ENCODE results near the gene PDE10A.

Gene PDE10A

DNA sequence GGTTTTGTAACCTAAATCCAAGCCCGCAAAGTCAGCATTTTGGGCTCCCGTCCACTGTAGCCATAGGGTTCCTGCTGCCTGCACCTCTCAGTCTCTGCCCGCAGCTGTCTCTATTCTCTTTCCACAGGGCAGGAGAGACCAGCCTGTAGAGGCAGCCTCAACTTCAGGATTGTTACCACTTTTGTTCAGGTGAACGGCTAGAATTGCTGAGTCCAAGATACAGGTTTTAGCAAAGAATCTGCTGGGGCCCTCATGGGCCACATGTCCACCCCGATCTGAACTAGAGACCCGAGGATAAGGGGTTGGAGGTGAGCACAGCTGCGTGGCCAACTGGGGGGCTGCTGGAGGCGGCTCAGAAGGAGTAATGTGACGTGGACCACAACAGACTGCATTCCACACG, 215.9 kb downstream of the PDE10A start (continued):
- TF ChIP-seq, protein P1, sequence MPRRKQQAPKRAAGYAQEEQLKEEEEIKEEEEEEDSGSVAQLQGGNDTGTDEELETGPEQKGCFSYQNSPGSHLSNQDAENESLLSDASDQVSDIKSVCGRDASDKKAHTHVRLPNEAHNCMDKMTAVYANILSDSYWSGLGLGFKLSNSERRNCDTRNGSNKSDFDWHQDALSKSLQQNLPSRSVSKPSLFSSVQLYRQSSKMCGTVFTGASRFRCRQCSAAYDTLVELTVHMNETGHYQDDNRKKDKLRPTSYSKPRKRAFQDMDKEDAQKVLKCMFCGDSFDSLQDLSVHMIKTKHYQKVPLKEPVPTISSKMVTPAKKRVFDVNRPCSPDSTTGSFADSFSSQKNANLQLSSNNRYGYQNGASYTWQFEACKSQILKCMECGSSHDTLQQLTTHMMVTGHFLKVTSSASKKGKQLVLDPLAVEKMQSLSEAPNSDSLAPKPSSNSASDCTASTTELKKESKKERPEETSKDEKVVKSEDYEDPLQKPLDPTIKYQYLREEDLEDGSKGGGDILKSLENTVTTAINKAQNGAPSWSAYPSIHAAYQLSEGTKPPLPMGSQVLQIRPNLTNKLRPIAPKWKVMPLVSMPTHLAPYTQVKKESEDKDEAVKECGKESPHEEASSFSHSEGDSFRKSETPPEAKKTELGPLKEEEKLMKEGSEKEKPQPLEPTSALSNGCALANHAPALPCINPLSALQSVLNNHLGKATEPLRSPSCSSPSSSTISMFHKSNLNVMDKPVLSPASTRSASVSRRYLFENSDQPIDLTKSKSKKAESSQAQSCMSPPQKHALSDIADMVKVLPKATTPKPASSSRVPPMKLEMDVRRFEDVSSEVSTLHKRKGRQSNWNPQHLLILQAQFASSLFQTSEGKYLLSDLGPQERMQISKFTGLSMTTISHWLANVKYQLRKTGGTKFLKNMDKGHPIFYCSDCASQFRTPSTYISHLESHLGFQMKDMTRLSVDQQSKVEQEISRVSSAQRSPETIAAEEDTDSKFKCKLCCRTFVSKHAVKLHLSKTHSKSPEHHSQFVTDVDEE (CRISPR knock-in tag; IDR thresholded peaks at IDR 0.05) = no peak
- no peak for TF ChIP-seq ISL1 (CRISPR knock-in tag; IDR thresholded peaks at IDR 0.05)
- TF ChIP-seq ARNTL (CRISPR knock-in tag; IDR thresholded peaks at IDR 0.05; ENCODE audit: borderline replicate concordance, low read depth) = no peak
- no peak for TF ChIP-seq PPARA (CRISPR knock-in tag; IDR thresholded peaks at IDR 0.05; ENCODE audit: borderline replicate concordance)
- no peak for TF ChIP-seq ZNF565 (CRISPR knock-in tag; conservative IDR thresholded peaks at IDR 0.05; ENCODE audit: low read depth)
- TF ChIP-seq ESRRG (CRISPR knock-in tag; IDR thresholded peaks at IDR 0.05) = no peak
- TF ChIP-seq TOX (CRISPR knock-in tag; IDR thresholded peaks at IDR 0.05; ENCODE audit: borderline replicate concordance) = no peak
- TF ChIP-seq RARB (CRISPR knock-in tag; IDR thresholded peaks at IDR 0.05) = no peak
- TF ChIP-seq, protein P2, sequence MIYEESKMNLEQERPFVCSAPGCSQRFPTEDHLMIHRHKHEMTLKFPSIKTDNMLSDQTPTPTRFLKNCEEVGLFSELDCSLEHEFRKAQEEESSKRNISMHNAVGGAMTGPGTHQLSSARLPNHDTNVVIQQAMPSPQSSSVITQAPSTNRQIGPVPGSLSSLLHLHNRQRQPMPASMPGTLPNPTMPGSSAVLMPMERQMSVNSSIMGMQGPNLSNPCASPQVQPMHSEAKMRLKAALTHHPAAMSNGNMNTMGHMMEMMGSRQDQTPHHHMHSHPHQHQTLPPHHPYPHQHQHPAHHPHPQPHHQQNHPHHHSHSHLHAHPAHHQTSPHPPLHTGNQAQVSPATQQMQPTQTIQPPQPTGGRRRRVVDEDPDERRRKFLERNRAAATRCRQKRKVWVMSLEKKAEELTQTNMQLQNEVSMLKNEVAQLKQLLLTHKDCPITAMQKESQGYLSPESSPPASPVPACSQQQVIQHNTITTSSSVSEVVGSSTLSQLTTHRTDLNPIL (CRISPR knock-in tag; IDR thresholded peaks at IDR 0.05; ENCODE audit: low read depth) = no peak

DNA sequence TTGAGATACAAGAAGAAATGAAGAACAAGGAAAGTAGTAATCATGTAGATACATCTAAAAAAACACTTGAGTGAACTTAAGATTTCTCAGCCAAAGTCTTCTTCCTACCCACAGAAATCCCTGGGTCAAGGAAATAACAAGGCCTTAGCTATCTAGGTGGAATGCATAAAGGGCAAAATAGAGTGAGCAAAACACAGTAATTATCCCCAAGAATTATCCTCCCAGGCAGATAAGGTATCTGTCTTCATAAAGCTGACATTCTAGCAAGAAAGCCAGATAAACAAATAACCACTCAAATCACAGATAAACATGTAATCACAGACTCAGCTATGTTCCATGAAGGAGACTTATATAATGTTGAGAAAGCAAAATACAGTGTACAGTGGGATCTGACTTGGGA, 216.7 kb downstream of the PDE10A start:
- TF ChIP-seq, protein P2 (CRISPR knock-in tag; IDR thresholded peaks at IDR 0.05; ENCODE audit: low read depth) = no peak
- TF ChIP-seq ZNF8 (CRISPR knock-in tag; IDR thresholded peaks at IDR 0.05) = no peak
- TF ChIP-seq OSR1 (CRISPR knock-in tag; IDR thresholded peaks at IDR 0.05) = no peak
- TF ChIP-seq, protein P1 (CRISPR knock-in tag; IDR thresholded peaks at IDR 0.05) = no peak
- TF ChIP-seq TCF4 (CRISPR knock-in tag; IDR thresholded peaks at IDR 0.05; ENCODE audit: borderline replicate concordance) = no peak
- no peak for TF ChIP-seq GLIS3 (CRISPR knock-in tag; IDR thresholded peaks at IDR 0.05)
- TF ChIP-seq ZFP30 (CRISPR knock-in tag; IDR thresholded peaks at IDR 0.05) = no peak
- TF ChIP-seq ZNF565 (CRISPR knock-in tag; conservative IDR thresholded peaks at IDR 0.05; ENCODE audit: low read depth) = no peak
- no peak for TF ChIP-seq SNAI2 (CRISPR knock-in tag; IDR thresholded peaks at IDR 0.05)
- TF ChIP-seq RARB (CRISPR knock-in tag; IDR thresholded peaks at IDR 0.05) = no peak
- no peak for TF ChIP-seq ARNTL (CRISPR knock-in tag; IDR thresholded peaks at IDR 0.05; ENCODE audit: borderline replicate concordance, low read depth)
- TF ChIP-seq ISL1 (CRISPR knock-in tag; IDR thresholded peaks at IDR 0.05) = no peak
- TF ChIP-seq, protein P3, sequence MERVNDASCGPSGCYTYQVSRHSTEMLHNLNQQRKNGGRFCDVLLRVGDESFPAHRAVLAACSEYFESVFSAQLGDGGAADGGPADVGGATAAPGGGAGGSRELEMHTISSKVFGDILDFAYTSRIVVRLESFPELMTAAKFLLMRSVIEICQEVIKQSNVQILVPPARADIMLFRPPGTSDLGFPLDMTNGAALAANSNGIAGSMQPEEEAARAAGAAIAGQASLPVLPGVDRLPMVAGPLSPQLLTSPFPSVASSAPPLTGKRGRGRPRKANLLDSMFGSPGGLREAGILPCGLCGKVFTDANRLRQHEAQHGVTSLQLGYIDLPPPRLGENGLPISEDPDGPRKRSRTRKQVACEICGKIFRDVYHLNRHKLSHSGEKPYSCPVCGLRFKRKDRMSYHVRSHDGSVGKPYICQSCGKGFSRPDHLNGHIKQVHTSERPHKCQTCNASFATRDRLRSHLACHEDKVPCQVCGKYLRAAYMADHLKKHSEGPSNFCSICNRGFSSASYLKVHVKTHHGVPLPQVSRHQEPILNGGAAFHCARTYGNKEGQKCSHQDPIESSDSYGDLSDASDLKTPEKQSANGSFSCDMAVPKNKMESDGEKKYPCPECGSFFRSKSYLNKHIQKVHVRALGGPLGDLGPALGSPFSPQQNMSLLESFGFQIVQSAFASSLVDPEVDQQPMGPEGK (CRISPR knock-in tag; IDR thresholded peaks at IDR 0.05; ENCODE audit: borderline replicate concordance) = no peak
- ATAC-seq = no peak

DNA sequence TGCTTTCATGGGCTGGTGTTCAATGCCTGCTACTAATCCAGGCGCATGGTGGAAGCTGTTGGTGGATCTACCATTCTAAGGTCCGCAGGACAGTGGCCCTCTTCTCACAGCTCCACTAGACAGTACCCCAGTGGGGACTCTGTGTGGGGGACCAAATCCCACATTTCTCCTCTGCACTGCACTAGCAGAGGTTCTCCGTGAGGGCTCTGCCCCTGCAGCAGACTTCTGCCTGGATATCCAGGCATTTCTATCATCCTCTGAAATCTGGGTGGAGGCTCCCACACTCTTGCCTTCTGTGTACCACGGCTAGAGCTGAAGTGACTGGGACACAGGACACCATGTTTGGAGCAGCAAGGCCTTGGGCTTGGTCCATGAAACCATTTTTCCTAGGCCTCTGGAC, 219.6 kb downstream of the PDE10A start:
- TF ChIP-seq TCF4 (CRISPR knock-in tag; IDR thresholded peaks at IDR 0.05; ENCODE audit: borderline replicate concordance) = no peak
- TF ChIP-seq RARB (CRISPR knock-in tag; IDR thresholded peaks at IDR 0.05) = no peak
- no peak for TF ChIP-seq ARNTL (CRISPR knock-in tag; IDR thresholded peaks at IDR 0.05; ENCODE audit: borderline replicate concordance, low read depth)
- no peak for TF ChIP-seq CSDC2 (CRISPR knock-in tag; IDR thresholded peaks at IDR 0.05)
- TF ChIP-seq ZC3H10 (CRISPR knock-in tag; IDR thresholded peaks at IDR 0.05) = no peak
- TF ChIP-seq, protein P4, sequence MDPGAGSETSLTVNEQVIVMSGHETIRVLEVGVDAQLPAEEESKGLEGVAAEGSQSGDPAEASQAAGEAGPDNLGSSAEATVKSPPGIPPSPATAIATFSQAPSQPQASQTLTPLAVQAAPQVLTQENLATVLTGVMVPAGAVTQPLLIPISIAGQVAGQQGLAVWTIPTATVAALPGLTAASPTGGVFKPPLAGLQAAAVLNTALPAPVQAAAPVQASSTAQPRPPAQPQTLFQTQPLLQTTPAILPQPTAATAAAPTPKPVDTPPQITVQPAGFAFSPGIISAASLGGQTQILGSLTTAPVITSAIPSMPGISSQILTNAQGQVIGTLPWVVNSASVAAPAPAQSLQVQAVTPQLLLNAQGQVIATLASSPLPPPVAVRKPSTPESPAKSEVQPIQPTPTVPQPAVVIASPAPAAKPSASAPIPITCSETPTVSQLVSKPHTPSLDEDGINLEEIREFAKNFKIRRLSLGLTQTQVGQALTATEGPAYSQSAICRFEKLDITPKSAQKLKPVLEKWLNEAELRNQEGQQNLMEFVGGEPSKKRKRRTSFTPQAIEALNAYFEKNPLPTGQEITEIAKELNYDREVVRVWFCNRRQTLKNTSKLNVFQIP (CRISPR knock-in tag; IDR thresholded peaks at IDR 0.05; ENCODE audit: borderline replicate concordance, low read depth) = no peak
- TF ChIP-seq, protein P2 (CRISPR knock-in tag; IDR thresholded peaks at IDR 0.05; ENCODE audit: low read depth) = no peak
- ATAC-seq = no peak

All from SK-N-SH treated with all-trans-retinoic acid at 6 μM for 48 hours (cell line).